Measurements from ENCODE around the gene RAB11A. TPM values are rescaled to one million over a fixed set of nuclear protein-coding genes. Genes with fewer than 3 reads are reported as not detected.
"Not testable (repeated sequence)": the region's sequence is repeated elsewhere in the genome, so short reads cannot be mapped to it uniquely, and the experiment has no call there.

RAB11A gene
- total and polyA plus RNA-seq, 2 experiments from 2014 or later = 248 to 306 TPM

DNA sequence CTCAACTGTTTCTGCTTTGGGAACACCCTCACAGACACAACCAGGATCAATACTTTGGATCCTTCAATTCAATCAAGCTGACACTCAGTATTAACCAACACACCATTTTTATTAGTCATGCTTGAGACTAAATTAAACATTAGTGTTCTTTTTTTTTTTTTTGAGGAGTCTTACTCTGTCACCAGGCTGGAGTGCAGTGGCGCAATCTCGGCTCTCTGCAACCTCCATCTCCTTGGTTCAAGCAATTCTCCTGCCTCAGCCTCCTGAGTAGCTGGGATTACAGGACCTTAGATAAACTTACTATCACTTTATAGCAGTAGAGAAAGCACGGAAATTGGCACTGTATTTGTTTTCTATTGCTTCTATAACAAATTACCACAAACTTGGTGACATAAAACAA lies 2.0 kb upstream of the RAB11A start:
- Histone ChIP-seq H4K20me1 (ENCODE audit: insufficient read depth, poor library complexity, severe bottlenecking) (peaks cover 13% of the 10 kb centered on the region), H3K9me2 (replicated peaks; ENCODE audit: insufficient read depth) (no peaks in the 10 kb centered on the region), H3K4me3 (no peak overlapping the region), H3K9me3 (ENCODE audit: low read depth) (no peaks in the 10 kb centered on the region), H2AFZ (no peak overlapping the region), H3K36me3 (replicated peaks; ENCODE audit: insufficient read depth, low read depth) (no peaks in the 10 kb centered on the region), H3K79me2 (peaks cover 26% of the 10 kb centered on the region), H3K4me1 (ENCODE audit: insufficient read depth) (no peaks in the 10 kb centered on the region), H3K4me2 (no peak overlapping the region), H3K27ac (no peak overlapping the region), H3K27me3 (no peaks in the 10 kb centered on the region)
- no peak for DNase-seq (ENCODE audit: low spot score)
- no peak for TF ChIP-seq EZH2 (IDR thresholded peaks at IDR 0.05; ENCODE audit: borderline replicate concordance)
- TF ChIP-seq EZH2phosphoT487 (IDR thresholded peaks at IDR 0.05; ENCODE audit: low read depth, severe bottlenecking, unreplicated experiment) = no peak
- TF ChIP-seq, protein P1, sequence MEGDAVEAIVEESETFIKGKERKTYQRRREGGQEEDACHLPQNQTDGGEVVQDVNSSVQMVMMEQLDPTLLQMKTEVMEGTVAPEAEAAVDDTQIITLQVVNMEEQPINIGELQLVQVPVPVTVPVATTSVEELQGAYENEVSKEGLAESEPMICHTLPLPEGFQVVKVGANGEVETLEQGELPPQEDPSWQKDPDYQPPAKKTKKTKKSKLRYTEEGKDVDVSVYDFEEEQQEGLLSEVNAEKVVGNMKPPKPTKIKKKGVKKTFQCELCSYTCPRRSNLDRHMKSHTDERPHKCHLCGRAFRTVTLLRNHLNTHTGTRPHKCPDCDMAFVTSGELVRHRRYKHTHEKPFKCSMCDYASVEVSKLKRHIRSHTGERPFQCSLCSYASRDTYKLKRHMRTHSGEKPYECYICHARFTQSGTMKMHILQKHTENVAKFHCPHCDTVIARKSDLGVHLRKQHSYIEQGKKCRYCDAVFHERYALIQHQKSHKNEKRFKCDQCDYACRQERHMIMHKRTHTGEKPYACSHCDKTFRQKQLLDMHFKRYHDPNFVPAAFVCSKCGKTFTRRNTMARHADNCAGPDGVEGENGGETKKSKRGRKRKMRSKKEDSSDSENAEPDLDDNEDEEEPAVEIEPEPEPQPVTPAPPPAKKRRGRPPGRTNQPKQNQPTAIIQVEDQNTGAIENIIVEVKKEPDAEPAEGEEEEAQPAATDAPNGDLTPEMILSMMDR (IDR thresholded peaks at IDR 0.05; ENCODE audit: poor library complexity) = no peak
- WGBS (ENCODE audit: low lambda C conversion rate, missing lambda C conversion rate) = 97% methylated on average over 3 of the region's 3 CpGs

- not testable (repeated sequence) for H3K4me1 ChIP-seq (ENCODE audit: insufficient read depth)
These were observed 1.4 kb upstream of the RAB11A start for GRCh38 chr15:65867933-65868332.

DNA sequence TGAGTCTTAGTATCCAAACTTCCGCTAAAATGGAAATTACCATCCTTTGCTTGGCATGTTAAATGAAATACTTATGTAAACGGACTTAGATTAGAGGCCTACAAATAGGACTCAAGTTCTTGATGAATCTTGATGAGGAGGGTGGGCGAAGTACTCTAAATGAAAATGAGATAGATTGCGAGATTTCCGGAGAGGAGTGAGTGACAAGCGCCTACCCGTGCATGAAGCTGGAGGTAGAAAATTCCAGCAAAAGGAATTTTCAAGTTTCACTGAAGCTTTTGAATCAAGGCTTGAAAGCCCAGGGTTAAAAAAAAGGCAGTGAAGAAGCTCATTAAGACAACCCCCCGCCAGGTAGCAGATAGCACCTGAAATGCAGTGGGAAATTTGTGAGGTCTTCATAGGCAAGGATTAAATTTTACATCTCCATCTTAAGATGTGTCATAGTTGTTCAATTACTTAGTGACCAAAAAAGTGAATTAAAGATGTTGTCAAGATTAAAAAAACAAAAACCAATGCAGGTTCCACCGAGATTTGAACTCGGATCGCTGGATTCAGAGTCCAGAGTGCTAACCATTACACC lies 655 bp upstream of the RAB11A start:
- H3K79me2 ChIP-seq = peaks cover 39% of the 10 kb centered on the region
- H3K27ac ChIP-seq = peak overlapping the region; percentile 96
- H3K9me3 ChIP-seq (ENCODE audit: low read depth) = no peaks in the 10 kb centered on the region
- H3K27me3 ChIP-seq = no peaks in the 10 kb centered on the region
- 65% methylated on average over 11 of the region's 11 CpGs for WGBS (ENCODE audit: low lambda C conversion rate, missing lambda C conversion rate)
- no peaks in the 10 kb centered on the region for H3K36me3 ChIP-seq (replicated peaks; ENCODE audit: insufficient read depth, low read depth)
- H2AFZ ChIP-seq = no peak overlapping the region
- H3K4me2 ChIP-seq = peak overlapping the region; percentile 68
- H3K4me3 ChIP-seq = no peak overlapping the region
- no peaks in the 10 kb centered on the region for H3K9me2 ChIP-seq (replicated peaks; ENCODE audit: insufficient read depth)
- no peak for DNase-seq (ENCODE audit: low spot score)
- H4K20me1 ChIP-seq (ENCODE audit: insufficient read depth, poor library complexity, severe bottlenecking) = peaks cover 26% of the 10 kb centered on the region
- TF ChIP-seq EZH2phosphoT487 (IDR thresholded peaks at IDR 0.05; ENCODE audit: low read depth, severe bottlenecking, unreplicated experiment) (no peak), EZH2 (IDR thresholded peaks at IDR 0.05; ENCODE audit: borderline replicate concordance) (no peak)
- TF ChIP-seq, protein P1 (IDR thresholded peaks at IDR 0.05; ENCODE audit: poor library complexity) = no peak
- H3K4me1 ChIP-seq (ENCODE audit: insufficient read depth) = no peaks in the 10 kb centered on the region

More at GRCh38 chr15:65867933-65868332, 1.4 kb upstream of the RAB11A start:
- H3K9me2 ChIP-seq (replicated peaks; ENCODE audit: insufficient read depth); H3K4me3 ChIP-seq; DNase-seq (ENCODE audit: low spot score); H2AFZ ChIP-seq; H3K27ac ChIP-seq; H3K36me3 ChIP-seq (replicated peaks; ENCODE audit: insufficient read depth, low read depth); H3K4me2 ChIP-seq; H3K9me3 ChIP-seq (ENCODE audit: low read depth); H3K27me3 ChIP-seq: not testable (repeated sequence)
- H4K20me1 ChIP-seq (ENCODE audit: insufficient read depth, poor library complexity, severe bottlenecking) = peaks cover 19% of the 10 kb centered on the region
- 96% methylated on average over 6 of the region's 6 CpGs for WGBS (ENCODE audit: low lambda C conversion rate, missing lambda C conversion rate)
- peaks cover 32% of the 10 kb centered on the region for H3K79me2 ChIP-seq

GRCh38 chr15:65869954-65870871 lies 922 bp downstream of the RAB11A start:
- no peaks in the 10 kb centered on the region for H3K4me1 ChIP-seq (ENCODE audit: insufficient read depth)
- peak overlapping the region; percentile 77 for H3K4me3 ChIP-seq
- no peaks in the 10 kb centered on the region for H3K36me3 ChIP-seq (replicated peaks; ENCODE audit: insufficient read depth, low read depth)
- no peaks in the 10 kb centered on the region for H3K9me2 ChIP-seq (replicated peaks; ENCODE audit: insufficient read depth)
- peak overlapping the region; percentile 55 for H2AFZ ChIP-seq
- no peaks in the 10 kb centered on the region for H3K27me3 ChIP-seq
- peaks cover 55% of the 10 kb centered on the region for H3K79me2 ChIP-seq
- H3K27ac ChIP-seq = peak overlapping the region; percentile 96
- peak; percentile 65 for DNase-seq (ENCODE audit: low spot score)
- no peak for TF ChIP-seq EZH2phosphoT487 (IDR thresholded peaks at IDR 0.05; ENCODE audit: low read depth, severe bottlenecking, unreplicated experiment)
- TF ChIP-seq EZH2 (IDR thresholded peaks at IDR 0.05; ENCODE audit: borderline replicate concordance) = no peak
- TF ChIP-seq, protein P1 (IDR thresholded peaks at IDR 0.05; ENCODE audit: poor library complexity) = no peak
- peak overlapping the region; percentile 77 for H3K4me2 ChIP-seq
- 2% methylated on average over 25 of the region's 43 CpGs for WGBS (ENCODE audit: low lambda C conversion rate, missing lambda C conversion rate)
- H4K20me1 ChIP-seq (ENCODE audit: insufficient read depth, poor library complexity, severe bottlenecking) = peaks cover 38% of the 10 kb centered on the region
- no peaks in the 10 kb centered on the region for H3K9me3 ChIP-seq (ENCODE audit: low read depth)

All from hepatocyte (in vitro differentiated cells).